H9 (cell line): ENCODE results near the gene FAM3D. TPM values are rescaled to one million over a fixed set of nuclear protein-coding genes. Genes with fewer than 3 reads are reported as not detected.

Experiments used
- DNase-seq: peaks from one replicate; pipeline ENCODE4 v3.0.0-alpha.2; 2017
- H2AFZ ChIP-seq: one replicate; pipeline ENCODE4 v1.6.1; 2013; ENCODE audit warnings: mild to moderate bottlenecking, low read length, control low read depth, moderate library complexity
- H2AK5ac ChIP-seq: 2 replicates; pipeline ENCODE4 v1.6.1; 2013; ENCODE audit warnings: low read length, control low read depth, mixed read lengths; ENCODE audit not compliant: insufficient read length
- H2BK120ac ChIP-seq: one replicate; pipeline ENCODE4 v1.6.1; 2013; ENCODE audit warnings: low read depth, mild to moderate bottlenecking, low read length, control low read depth, inconsistent platforms; ENCODE audit not compliant: poor library complexity, severe bottlenecking
- H2BK12ac ChIP-seq: 2 replicates; pipeline ENCODE4 v1.6.1; 2013; ENCODE audit warnings: low read length, control low read depth, mixed read lengths, low read depth; ENCODE audit not compliant: insufficient read length
- H2BK15ac ChIP-seq: 2 replicates; pipeline ENCODE4 v1.6.1; 2013; ENCODE audit warnings: low read depth, low read length, control low read depth
- H2BK20ac ChIP-seq: one replicate; pipeline ENCODE4 v1.6.1; 2013; ENCODE audit warnings: low read depth, mild to moderate bottlenecking, low read length, control low read depth, inconsistent platforms; ENCODE audit not compliant: poor library complexity, severe bottlenecking
- H2BK5ac ChIP-seq: 2 replicates; pipeline ENCODE4 v1.6.1; 2013; ENCODE audit warnings: low read length, control low read depth, mixed read lengths; ENCODE audit not compliant: insufficient read length
- H3K14ac ChIP-seq: 2 replicates; pipeline ENCODE4 v1.6.1; 2013; ENCODE audit warnings: low read length, control low read depth; ENCODE audit not compliant: insufficient read depth
- H3K18ac ChIP-seq: 2 replicates; pipeline ENCODE4 v1.6.1; 2013; ENCODE audit warnings: low read depth, mild to moderate bottlenecking, mixed read lengths, low read length, control low read depth; ENCODE audit not compliant: insufficient read length
- H3K23ac ChIP-seq: 2 replicates; pipeline ENCODE4 v1.6.1; 2013; ENCODE audit warnings: low read length, control low read depth, mixed read lengths, low read depth; ENCODE audit not compliant: insufficient read length
- H3K23me2 ChIP-seq: 2 replicates; pipeline ENCODE4 v1.6.1; 2013; ENCODE audit warnings: low read depth, mild to moderate bottlenecking, mixed read lengths, low read length, control low read depth; ENCODE audit not compliant: insufficient read length, poor library complexity, severe bottlenecking
- H3K27ac ChIP-seq: 2 replicates; pipeline ENCODE4 v1.5.1; 2013; ENCODE audit warnings: low read length, control low read depth, mixed read lengths, low read depth; ENCODE audit not compliant: insufficient read length
- H3K27me3 ChIP-seq: 2 replicates; pipeline ENCODE4 v1.6.1; 2013; ENCODE audit warnings: low read length, control low read depth, inconsistent platforms; ENCODE audit not compliant: insufficient read depth
- H3K4ac ChIP-seq: 2 replicates; pipeline ENCODE4 v1.6.1; 2013; ENCODE audit warnings: low read depth, mild to moderate bottlenecking, control low read depth, inconsistent platforms, low read length, moderate library complexity
- H3K4me1 ChIP-seq: 2 replicates; pipeline ENCODE4 v1.6.1; 2013; ENCODE audit warnings: low read length, control low read depth, inconsistent platforms; ENCODE audit not compliant: insufficient read depth
- H3K4me2 ChIP-seq: 2 replicates; pipeline ENCODE4 v1.6.1; 2013; ENCODE audit warnings: low read length, control low read depth, mixed read lengths; ENCODE audit not compliant: insufficient read length, insufficient read depth
- H3K56ac ChIP-seq: 2 replicates; pipeline ENCODE4 v1.6.1; 2013; ENCODE audit warnings: low read depth, mild to moderate bottlenecking, mixed read lengths, low read length, control low read depth; ENCODE audit not compliant: insufficient read length
- H3K79me1 ChIP-seq: 2 replicates; pipeline ENCODE4 v1.6.1; 2013; ENCODE audit warnings: low read depth, mild to moderate bottlenecking, moderate library complexity, low read length, control low read depth, inconsistent platforms; ENCODE audit not compliant: insufficient read depth, poor library complexity, severe bottlenecking
- H3K79me2 ChIP-seq: 2 replicates; pipeline ENCODE4 v1.6.1; 2013; ENCODE audit warnings: low read length, control low read depth, inconsistent platforms; ENCODE audit not compliant: insufficient read depth
- H3K9ac ChIP-seq: 2 replicates; pipeline ENCODE4 v1.6.1; 2013; ENCODE audit warnings: low read length, control low read depth, mixed read lengths; ENCODE audit not compliant: insufficient read length; ENCODE audit errors: extremely low read depth
- H3K9me3 ChIP-seq: one replicate; pipeline ENCODE4 v1.6.1; 2013; ENCODE audit warnings: low read depth, low read length, inconsistent platforms; ENCODE audit not compliant: control insufficient read depth
- H3T11ph ChIP-seq: one replicate; pipeline ENCODE4 v1.6.1; 2013; ENCODE audit warnings: mild to moderate bottlenecking, low read length, control low read depth, inconsistent platforms
- H4K20me1 ChIP-seq: one replicate; pipeline ENCODE4 v1.6.1; 2013; ENCODE audit not compliant: control insufficient read depth, insufficient read length, insufficient read depth
- H4K5ac ChIP-seq: 2 replicates; pipeline ENCODE4 v1.6.1; 2013; ENCODE audit warnings: low read depth, mild to moderate bottlenecking, mixed read lengths, low read length, control low read depth; ENCODE audit not compliant: insufficient read length
- H4K8ac ChIP-seq: replicated peaks from 2 replicates; pipeline ENCODE4 v1.6.1; 2013; ENCODE audit warnings: low read length, control low read depth, mixed read lengths, low read depth; ENCODE audit not compliant: insufficient read length
- H4K91ac ChIP-seq: 2 replicates; pipeline ENCODE4 v1.6.1; 2013; ENCODE audit warnings: low read depth, mild to moderate bottlenecking, moderate library complexity, mixed read lengths, low read length, control low read depth; ENCODE audit not compliant: insufficient read length
- H3K27ac Mint-ChIP-seq, 3 experiments: 2 replicates in 2 of 3; 3 replicates in 1 of 3; pipeline ENCODE4 v1.8.0; 2020 to 2021; ENCODE audit warnings: mixed read lengths in 3 of 3, mild to moderate bottlenecking in 1 of 3, moderate library complexity in 1 of 3
- H3K27me3 Mint-ChIP-seq: 2 replicates; pipeline ENCODE4 v1.8.0; 2021; ENCODE audit warnings: low read depth, mild to moderate bottlenecking, moderate library complexity, mixed read lengths
- H3K36me3 Mint-ChIP-seq, 3 experiments: 2 replicates in 2 of 3; 3 replicates in 1 of 3; pipeline ENCODE4 v1.8.0; 2020 to 2021; ENCODE audit warnings: low read depth in 3 of 3, mixed read lengths in 3 of 3; ENCODE audit not compliant: insufficient read depth in 1 of 3
- H3K4me1 Mint-ChIP-seq, 2 experiments: 2 replicates each; pipeline ENCODE4 v1.8.0; 2020; ENCODE audit warnings: mixed read lengths in 2 of 2
- H3K4me3 Mint-ChIP-seq, 2 experiments: 2 replicates in 1 of 2; 3 replicates in 1 of 2; pipeline ENCODE4 v1.8.0; 2020 to 2021; ENCODE audit warnings: mild to moderate bottlenecking in 2 of 2, mixed read lengths in 2 of 2, moderate library complexity in 1 of 2
- H3K9me3 Mint-ChIP-seq, 2 experiments: 2 replicates in 1 of 2; 3 replicates in 1 of 2; pipeline ENCODE4 v1.8.0; 2020; ENCODE audit warnings: mild to moderate bottlenecking in 2 of 2, mixed read lengths in 2 of 2, moderate library complexity in 1 of 2
- WGBS: extraction: QIAGEN DNeasy Blood & Tissue Kit; methylation state at CpG from one replicate; pipeline ENCODE4 v1.1.7; 2013; ENCODE audit warnings: missing lambda C conversion rate, low lambda C conversion rate, mixed read lengths; ENCODE audit not compliant: insufficient read length; ENCODE audit errors: extremely low coverage; 5-methylcytosine and 5-hydroxymethylcytosine counted together
- total RNA-seq: library from RNA; stranded (reverse); gene quantifications from 2 replicates; pipeline ENCODE4 v1.2.1, GENCODE V29; 2021
- TF ChIP-seq, protein P1 (sequence below): fragments of 200-600 bp; sonication (generic); conservative IDR thresholded peaks from 3 replicates; pipeline ENCODE4 v1.8.0; 2021; ENCODE audit warnings: antibody characterized with exemption, mild to moderate bottlenecking

The FAM3D gene
- total RNA-seq, 1 experiment from 2014 or later, result not detected

DNA sequence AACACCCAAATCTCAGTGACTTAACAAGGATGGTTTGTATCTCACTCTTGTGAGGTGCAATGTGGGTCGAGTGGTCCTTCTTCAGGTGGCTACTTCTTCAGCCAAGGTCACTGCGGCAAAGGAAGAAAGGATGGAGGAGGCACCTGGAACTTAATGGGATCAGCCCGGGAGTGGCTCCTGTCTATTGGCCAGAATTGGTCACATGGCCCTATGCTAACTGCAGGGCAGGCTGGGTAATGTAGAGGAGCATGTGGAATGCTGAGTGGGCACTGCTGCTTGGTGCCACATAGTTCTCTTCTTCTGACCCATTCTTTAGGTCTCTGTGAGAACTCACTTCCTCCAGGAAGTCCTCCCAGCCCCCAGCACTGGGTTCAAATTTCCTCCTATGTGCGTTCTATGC, 20.3 kb upstream of the FAM3D start:
- H2BK12ac ChIP-seq, result no peak overlapping the region
- no peak overlapping the region for H2BK15ac ChIP-seq
- H4K8ac ChIP-seq, result no peak overlapping the region
- H3K27ac ChIP-seq, result no peak overlapping the region
- Mint-ChIP-seq H3K27ac (no peak overlapping the region), H3K27me3 (peaks cover 15% of the 10 kb centered on the region), H3K9me3 (peaks cover 44 to 53% of the 10 kb centered on the region in 2 experiments), H3K4me1 (no peaks in the 10 kb centered on the region), H3K4me3 (no peak overlapping the region), H3K36me3 (peaks cover 7 to 39% (median 23%) of the 10 kb centered on the region in 3 experiments; a peak in 6 of 7 replicates)
- H4K5ac ChIP-seq, result no peak overlapping the region
- no peaks in the 10 kb centered on the region for H3K79me1 ChIP-seq
- no peak overlapping the region for H3T11ph ChIP-seq
- no peak overlapping the region for H3K56ac ChIP-seq
- H2BK120ac ChIP-seq, result no peak overlapping the region
- no peak overlapping the region for H3K4me2 ChIP-seq
- H3K14ac ChIP-seq, result no peak overlapping the region
- TF ChIP-seq, protein P1, sequence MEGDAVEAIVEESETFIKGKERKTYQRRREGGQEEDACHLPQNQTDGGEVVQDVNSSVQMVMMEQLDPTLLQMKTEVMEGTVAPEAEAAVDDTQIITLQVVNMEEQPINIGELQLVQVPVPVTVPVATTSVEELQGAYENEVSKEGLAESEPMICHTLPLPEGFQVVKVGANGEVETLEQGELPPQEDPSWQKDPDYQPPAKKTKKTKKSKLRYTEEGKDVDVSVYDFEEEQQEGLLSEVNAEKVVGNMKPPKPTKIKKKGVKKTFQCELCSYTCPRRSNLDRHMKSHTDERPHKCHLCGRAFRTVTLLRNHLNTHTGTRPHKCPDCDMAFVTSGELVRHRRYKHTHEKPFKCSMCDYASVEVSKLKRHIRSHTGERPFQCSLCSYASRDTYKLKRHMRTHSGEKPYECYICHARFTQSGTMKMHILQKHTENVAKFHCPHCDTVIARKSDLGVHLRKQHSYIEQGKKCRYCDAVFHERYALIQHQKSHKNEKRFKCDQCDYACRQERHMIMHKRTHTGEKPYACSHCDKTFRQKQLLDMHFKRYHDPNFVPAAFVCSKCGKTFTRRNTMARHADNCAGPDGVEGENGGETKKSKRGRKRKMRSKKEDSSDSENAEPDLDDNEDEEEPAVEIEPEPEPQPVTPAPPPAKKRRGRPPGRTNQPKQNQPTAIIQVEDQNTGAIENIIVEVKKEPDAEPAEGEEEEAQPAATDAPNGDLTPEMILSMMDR, result no peak
- no peak overlapping the region for H3K9ac ChIP-seq
- no peak overlapping the region for H2AFZ ChIP-seq
- no peak overlapping the region for H2AK5ac ChIP-seq
- no peak overlapping the region for H2BK20ac ChIP-seq
- H4K91ac ChIP-seq, result no peak overlapping the region
- H3K4me1 ChIP-seq, result no peaks in the 10 kb centered on the region
- WGBS, result no CpG with 5 or more reads among the region's 4 CpGs
- no peak overlapping the region for H3K4ac ChIP-seq
- H3K79me2 ChIP-seq, result no peaks in the 10 kb centered on the region
- H3K18ac ChIP-seq, result no peak overlapping the region
- no peak overlapping the region for H3K23ac ChIP-seq
- no peaks in the 10 kb centered on the region for H3K23me2 ChIP-seq
- no peak for DNase-seq
- no peak overlapping the region for H2BK5ac ChIP-seq
- no peaks in the 10 kb centered on the region for H4K20me1 ChIP-seq
- peaks cover 38% of the 10 kb centered on the region for H3K9me3 ChIP-seq
- H3K27me3 ChIP-seq, result no peaks in the 10 kb centered on the region
